H1 (cell line): ENCODE data around the gene PTPRJ. TPM values are rescaled to one million over a fixed set of nuclear protein-coding genes. Genes with fewer than 3 reads are reported as not detected.

Experiments
- CTCF ChIA-PET: fragments of 300-600 bp; sonication (Branson Sonifier 250); formaldehyde crosslinking; loops from one replicate; lab custom pipeline; 2021; ENCODE audit not compliant: partially characterized antibody; lab: Charles Lee
- POLR2A ChIA-PET: fragments of 300-600 bp; sonication (Branson Sonifier 250); formaldehyde crosslinking; loops from one replicate; lab custom pipeline; 2021; ENCODE audit warnings: inconsistent platforms; ENCODE audit not compliant: partially characterized antibody; lab: Charles Lee
- DNase-seq, 2 experiments: peaks; one replicate each; pipeline versions ENCODE4 v3.0.0 to v3.0.0-alpha.2; 2010 to 2022; ENCODE audit warnings: low spot score in 2 of 2, low read depth in 1 of 2, mixed read lengths in 1 of 2
- FAIRE-seq: peaks from 2 replicates; lab custom pipeline; 2011; peaks lifted over from hg19 to GRCh38; lab: Jason Lieb, UNC
- H2AFZ ChIP-seq: 2 replicates; pipeline ENCODE4 v1.8.1; 2012; ENCODE audit warnings: low read length, inconsistent platforms
- H2AK5ac ChIP-seq: 2 replicates; pipeline ENCODE4 v1.6.1; 2013; ENCODE audit warnings: low read depth, low read length
- H2BK120ac ChIP-seq: replicated peaks from 2 replicates; pipeline ENCODE3; 2013; ENCODE audit warnings: low read depth, low read length, inconsistent platforms
- H2BK12ac ChIP-seq: 2 replicates; pipeline ENCODE4 v1.6.1; 2013; ENCODE audit warnings: low read depth, low read length
- H2BK15ac ChIP-seq: 2 replicates; pipeline ENCODE4 v1.6.1; 2013; ENCODE audit warnings: low read length
- H2BK20ac ChIP-seq: 2 replicates; pipeline ENCODE4 v1.6.1; 2013; ENCODE audit warnings: low read length
- H2BK5ac ChIP-seq: 2 replicates; pipeline ENCODE4 v1.6.1; 2013; ENCODE audit warnings: low read depth, low read length
- H3K14ac ChIP-seq: 2 replicates; pipeline ENCODE4 v1.6.1; 2013; ENCODE audit warnings: inconsistent platforms; ENCODE audit not compliant: insufficient read length
- H3K18ac ChIP-seq: 2 replicates; pipeline ENCODE4 v1.6.1; 2013; ENCODE audit warnings: low read length; ENCODE audit errors: extremely low read depth
- H3K23ac ChIP-seq: 2 replicates; pipeline ENCODE4 v1.6.1; 2013; ENCODE audit warnings: inconsistent platforms; ENCODE audit not compliant: insufficient read length
- H3K23me2 ChIP-seq: 2 replicates; pipeline ENCODE4 v1.6.1; 2013; ENCODE audit warnings: low read depth, low read length
- H3K27ac ChIP-seq: 2 replicates; pipeline ENCODE4 v1.6.1; 2011; ENCODE audit warnings: low read depth, low read length, inconsistent platforms
- H3K27me3 ChIP-seq, 4 experiments: replicated peaks in 1 of 4; 1 replicate in 1 of 4; 2 replicates in 3 of 4; pipeline versions ENCODE4 v1.6.1 to v1.8.1; 2011 to 2013; ENCODE audit warnings: low read length in 3 of 4, mild to moderate bottlenecking in 3 of 4, inconsistent platforms in 2 of 4, mixed read lengths in 2 of 4, moderate library complexity in 1 of 4; ENCODE audit not compliant: control insufficient read depth in 3 of 4, insufficient read depth in 3 of 4; ENCODE audit errors: extremely low read depth in 1 of 4
- H3K36me3 ChIP-seq, 4 experiments: 2 replicates each; pipeline versions ENCODE4 v1.6.1 to v1.8.1; 2011 to 2013; ENCODE audit warnings: mild to moderate bottlenecking in 4 of 4, low read length in 3 of 4, moderate library complexity in 2 of 4, control low read depth in 1 of 4, inconsistent platforms in 1 of 4; ENCODE audit not compliant: insufficient read depth in 4 of 4, control insufficient read depth in 2 of 4
- H3K4ac ChIP-seq: replicated peaks from 2 replicates; pipeline ENCODE3; 2013; ENCODE audit warnings: low read length, low read depth, mixed read lengths, inconsistent platforms; ENCODE audit not compliant: insufficient read length
- H3K4me1 ChIP-seq, 4 experiments: replicated peaks in 1 of 4; 1 replicate in 1 of 4; 2 replicates in 3 of 4; pipeline versions ENCODE4 v1.6.1 to v1.8.1; 2011 to 2013; ENCODE audit warnings: low read length in 3 of 4, inconsistent platforms in 2 of 4, mixed read lengths in 1 of 4; ENCODE audit not compliant: insufficient read depth in 4 of 4, control insufficient read depth in 3 of 4
- H3K4me2 ChIP-seq, 2 experiments: 2 replicates each; pipeline versions ENCODE4 v1.6.1 to v1.8.1; 2011 to 2013; ENCODE audit warnings: low read depth in 2 of 2, low read length in 2 of 2, control low read depth in 1 of 2, inconsistent platforms in 1 of 2, mild to moderate bottlenecking in 1 of 2; ENCODE audit not compliant: insufficient read depth in 1 of 2
- H3K4me3 ChIP-seq, 4 experiments: fragments of 200-600, 300-600 bp in 1 of 4; sonication (generic), shearing (Covaris generic), sonication (Bioruptor Twin) in 1 of 4; 2 replicates each; pipeline versions ENCODE4 v1.5.1 to v1.8.1; 2011 to 2016; ENCODE audit warnings: low read length in 4 of 4, low read depth in 3 of 4, control low read depth in 2 of 4, inconsistent platforms in 2 of 4, mild to moderate bottlenecking in 2 of 4, mixed read lengths in 1 of 4, moderate library complexity in 1 of 4; ENCODE audit not compliant: insufficient read depth in 2 of 4; ENCODE audit errors: extremely low read depth in 1 of 4
- H3K56ac ChIP-seq: replicated peaks from 2 replicates; pipeline ENCODE3; 2013; ENCODE audit warnings: low read depth, mild to moderate bottlenecking, mixed read lengths, low read length, inconsistent platforms; ENCODE audit not compliant: insufficient read length
- H3K79me1 ChIP-seq: 2 replicates; pipeline ENCODE4 v1.6.1; 2013; ENCODE audit warnings: low read depth, low read length, control low read depth
- H3K79me2 ChIP-seq, 2 experiments: 2 replicates each; pipeline versions ENCODE4 v1.6.1 to v1.8.1; 2012 to 2013; ENCODE audit warnings: low read length in 2 of 2, mild to moderate bottlenecking in 2 of 2, inconsistent platforms in 1 of 2; ENCODE audit not compliant: insufficient read depth in 2 of 2, control insufficient read depth in 1 of 2
- H3K9ac ChIP-seq, 4 experiments: replicated peaks in 1 of 4; 1 replicate in 1 of 4; 2 replicates in 3 of 4; pipeline versions ENCODE4 v1.6.1 to v1.8.1; 2011 to 2013; ENCODE audit warnings: low read depth in 3 of 4, low read length in 3 of 4, control low read depth in 2 of 4, mild to moderate bottlenecking in 2 of 4, moderate library complexity in 2 of 4, inconsistent platforms in 1 of 4; ENCODE audit errors: extremely low read depth in 1 of 4
- H3K9me3 ChIP-seq, 2 experiments: 2 replicates each; pipeline versions ENCODE4 v1.6.1 to v1.8.1; 2012 to 2013; ENCODE audit warnings: mild to moderate bottlenecking in 2 of 2, moderate library complexity in 2 of 2, control low read depth in 1 of 2, inconsistent platforms in 1 of 2, low read depth in 1 of 2, low read length in 1 of 2, mixed read lengths in 1 of 2; ENCODE audit not compliant: insufficient read depth in 2 of 2
- H4K20me1 ChIP-seq, 2 experiments: replicated peaks in 1 of 2; 2 replicates each; pipeline versions ENCODE3 to v1.8.1; 2011 to 2013; ENCODE audit warnings: inconsistent platforms in 2 of 2, low read length in 2 of 2, mild to moderate bottlenecking in 1 of 2; ENCODE audit not compliant: insufficient read depth in 2 of 2, control insufficient read depth in 1 of 2
- H4K5ac ChIP-seq: 2 replicates; pipeline ENCODE4 v1.6.1; 2013; ENCODE audit warnings: low read length, low read depth, mixed read lengths, inconsistent platforms; ENCODE audit not compliant: insufficient read length
- H4K8ac ChIP-seq: 2 replicates; pipeline ENCODE4 v1.8.0; 2013; ENCODE audit warnings: mild to moderate bottlenecking, moderate library complexity, low read length, inconsistent platforms; ENCODE audit not compliant: insufficient read depth; ENCODE audit errors: extremely low read depth
- H4K91ac ChIP-seq: replicated peaks from 2 replicates; pipeline ENCODE3; 2013; ENCODE audit warnings: low read length, mixed read lengths, inconsistent platforms; ENCODE audit not compliant: insufficient read length
- ASH2L ChIP-seq: fragments of 200-600, 300-600 bp; sonication (generic); IDR thresholded peaks from one replicate; pipeline ENCODE4 v1.7.1; 2017; ENCODE audit warnings: low read length
- ATF3 ChIP-seq: IDR thresholded peaks from 2 replicates; pipeline ENCODE4 v1.6.1; 2011; ENCODE audit warnings: low read depth, mild to moderate bottlenecking, low read length; ENCODE audit not compliant: insufficient read depth
- BACH1 ChIP-seq: IDR thresholded peaks from 2 replicates; pipeline ENCODE4 v1.6.1; 2012; ENCODE audit warnings: low read length, improper control_type of control experiment
- CBX8 ChIP-seq: fragments of 300-800, 300-1000 bp; sonication (generic); IDR thresholded peaks from 2 replicates; pipeline ENCODE4 v1.7.1; 2016; ENCODE audit warnings: low read depth, low read length, borderline replicate concordance
- CHD2 ChIP-seq: IDR thresholded peaks from 2 replicates; pipeline ENCODE4 v1.6.1; 2012; ENCODE audit warnings: low read length, improper control_type of control experiment
- EZH2 ChIP-seq: fragments of 200-600 bp; sonication (generic); IDR thresholded peaks from 2 replicates; pipeline ENCODE4 v1.7.1; 2012; ENCODE audit warnings: low read depth, mild to moderate bottlenecking, moderate library complexity, low read length, inconsistent platforms; ENCODE audit not compliant: severe bottlenecking
- JUND ChIP-seq: IDR thresholded peaks from 2 replicates; pipeline ENCODE4 v1.6.1; 2011; ENCODE audit warnings: mild to moderate bottlenecking, improper control_type of control experiment, low read length
- MAFK ChIP-seq: IDR thresholded peaks from 2 replicates; pipeline ENCODE4 v1.6.1; 2012; ENCODE audit warnings: low read depth, mild to moderate bottlenecking, improper control_type of control experiment, low read length
- PHF8 ChIP-seq: fragments of 200-600 bp; sonication (generic); conservative IDR thresholded peaks from 2 replicates; pipeline ENCODE4 v1.7.1; 2012; ENCODE audit warnings: low read depth, mild to moderate bottlenecking, inconsistent platforms, low read length, moderate library complexity
- RFX5 ChIP-seq: IDR thresholded peaks from 2 replicates; pipeline ENCODE4 v1.6.1; 2011; ENCODE audit warnings: low read depth, low read length, improper control_type of control experiment, borderline replicate concordance
- RXRA ChIP-seq: IDR thresholded peaks from 2 replicates; pipeline ENCODE4 v1.6.1; 2011; ENCODE audit warnings: low read depth, mild to moderate bottlenecking, low read length, moderate library complexity; ENCODE audit not compliant: insufficient read depth
- SIRT6 ChIP-seq: IDR thresholded peaks from one replicate; pipeline ENCODE4 v1.7.1; 2012; ENCODE audit warnings: low read length, inconsistent platforms
- SIX5 ChIP-seq: IDR thresholded peaks from 2 replicates; pipeline ENCODE4 v1.6.1; 2011; ENCODE audit warnings: mild to moderate bottlenecking, low read depth, low read length
- SUZ12 ChIP-seq: fragments of 200-600 bp; sonication (generic); IDR thresholded peaks from 2 replicates; pipeline ENCODE4 v1.6.1; 2012; ENCODE audit warnings: mild to moderate bottlenecking, inconsistent platforms, low read length, moderate library complexity, mixed read lengths
- TAF1 ChIP-seq: IDR thresholded peaks from 2 replicates; pipeline ENCODE4 v1.6.1; 2011; ENCODE audit warnings: mild to moderate bottlenecking, low read depth, low read length
- TCF12 ChIP-seq: IDR thresholded peaks from 2 replicates; pipeline ENCODE4 v1.6.1; 2011; ENCODE audit warnings: low read depth, mild to moderate bottlenecking, low read length
- WGBS, 2 experiments: shearing (Covaris generic) in 1 of 2; methylation state at CpG; one replicate each; pipeline versions ENCODE4 v1.1.6 to v1.1.7; 2013 to 2015; ENCODE audit warnings: low lambda C conversion rate in 2 of 2, mixed read lengths in 2 of 2, inconsistent platforms in 1 of 2, low coverage in 1 of 2, missing lambda C conversion rate in 1 of 2; ENCODE audit not compliant: insufficient replicate concordance in 2 of 2, insufficient coverage in 1 of 2, insufficient read length in 1 of 2; ENCODE audit errors: extremely low coverage in 1 of 2, missing lambda C conversion rate in 1 of 2; 5-methylcytosine and 5-hydroxymethylcytosine counted together
- polyA plus RNA-seq, 7 experiments: library from polyadenylated mRNA; depleted of rRNA in 3 of 7; stranded (reverse) in 5 of 7; unstranded in 2 of 7; fragments of >200 nt in 5 of 7; fragments of 200-250 nt in 2 of 7; gene quantifications; 1 replicate in 5 of 7; 2 replicates in 1 of 7; 4 replicates in 1 of 7; pipeline versions ENCODE4 v1.2.1 to v1.2.3, GENCODE V29; 2011 to 2013; ENCODE audit warnings: missing spikeins in 2 of 7, mixed read lengths in 2 of 7
- total RNA-seq: library from RNA; stranded (reverse); fragmentation: NEBNext Ultra II Directional; extraction: Animal tissue kit (Norgen Biotek cat#: 25700); gene quantifications from 2 replicates; pipeline ENCODE4 v1.2.1, GENCODE V29; 2021

Gene PTPRJ
- total and polyA plus RNA-seq, 2 of the 8 experiments (the other 6 are each of a cell fraction or from before 2014, with no cell fraction given) = 4.4 to 22.6 TPM

GRCh38 chr11:48122656-48123055, 142.3 kb downstream of the PTPRJ start:
- no peak overlapping the region for H3K9ac ChIP-seq
- H3K27ac ChIP-seq = no peak overlapping the region
- no peaks in the 10 kb centered on the region for H3K27me3 ChIP-seq
- no peak overlapping the region for H2BK15ac ChIP-seq
- H2AFZ ChIP-seq = no peak overlapping the region
- H2AK5ac ChIP-seq = no peak overlapping the region
- no peak overlapping the region for H2BK5ac ChIP-seq
- H3K18ac ChIP-seq = no peak overlapping the region
- H4K5ac ChIP-seq = no peak overlapping the region
- H4K8ac ChIP-seq = no peak overlapping the region
- no peak overlapping the region for H3K4me2 ChIP-seq
- H4K20me1 ChIP-seq = no peaks in the 10 kb centered on the region
- no peak overlapping the region for H3K56ac ChIP-seq
- H3K4me3 ChIP-seq = no peak overlapping the region
- H3K23me2 ChIP-seq = no peaks in the 10 kb centered on the region
- no peak overlapping the region for H2BK20ac ChIP-seq
- H3K4me1 ChIP-seq = no peaks in the 10 kb centered on the region
- ChIA-PET CTCF (interaction anchor here (1.2 to 1.4 kb wide), 3 partner anchors 50 to 188 kb away, joined by 3 to 7 read pairs (median 5); no protein-coding TSS in a partner anchor), POLR2A (no interaction called here)
- DNase-seq (no peak), FAIRE-seq (no peak)
- H3K23ac ChIP-seq = no peak overlapping the region
- H3K36me3 ChIP-seq = peaks cover 0 to 6% (median under 1%) of the 10 kb centered on the region in 4 experiments; a peak in 4 of 8 replicates
- no peak overlapping the region for H3K4ac ChIP-seq
- H4K91ac ChIP-seq = no peak overlapping the region
- no peaks in the 10 kb centered on the region for H3K9me3 ChIP-seq
- no peak overlapping the region for H2BK12ac ChIP-seq
- no peaks in the 10 kb centered on the region for H3K79me1 ChIP-seq
- H3K14ac ChIP-seq = no peak overlapping the region
- 90% methylated on average over 7 of the region's 7 CpGs; no CpG with 5 or more reads in 1 of the 2 experiments for WGBS, 2 experiments
- H3K79me2 ChIP-seq = no peaks in the 10 kb centered on the region
- H2BK120ac ChIP-seq = no peak overlapping the region
- TF ChIP-seq JUND = no peak
- TF ChIP-seq SUZ12 = no peak
- no peak for TF ChIP-seq BACH1
- TF ChIP-seq CHD2 = no peak
- TF ChIP-seq SIRT6 = no peak
- no peak for TF ChIP-seq ASH2L
- TF ChIP-seq EZH2 = no peak
- TF ChIP-seq CBX8 = no peak
- no peak for TF ChIP-seq RXRA
- TF ChIP-seq ATF3 = no peak
- TF ChIP-seq TCF12 = no peak
- TF ChIP-seq RFX5 = no peak
- TF ChIP-seq PHF8 = no peak
- no peak for TF ChIP-seq TAF1
- no peak for TF ChIP-seq SIX5
- TF ChIP-seq MAFK = no peak
